NCI-H1417 treated with DMSO at 0.1 percent for 48 hours (cell line): ENCODE measurements around the gene HEG1.

Experiments used
- DNase-seq: peaks from one replicate; lab custom pipeline; 2025; lab: John Stamatoyannopoulos, UW

The HEG1 gene

GRCh38 chr3:125050488-125051090, 5.2 kb downstream of the HEG1 start:
- DNase-seq = no peak

GRCh38 chr3:125048282-125048681, 7.5 kb downstream of the HEG1 start:
- no peak for DNase-seq

- no peak for DNase-seq
These were observed 9.8 kb downstream of the HEG1 start for GRCh38 chr3:125045965-125046364.

- no peak for DNase-seq
These were observed 10.6 kb downstream of the HEG1 start for GRCh38 chr3:125045194-125045593.

- DNase-seq = no peak
These were observed 12.1 kb downstream of the HEG1 start for GRCh38 chr3:125043599-125044151.

GRCh38 chr3:125042725-125043406, 12.9 kb downstream of the HEG1 start:
- no peak for DNase-seq

GRCh38 chr3:125039131-125040100, 16.4 kb downstream of the HEG1 start:
- DNase-seq = no peak

- DNase-seq = no peak
These were observed 18.2 kb downstream of the HEG1 start for GRCh38 chr3:125037498-125038150.

GRCh38 chr3:125035217-125035616, 20.6 kb downstream of the HEG1 start:
- DNase-seq = no peak

GRCh38 chr3:125033616-125034015, 22.2 kb downstream of the HEG1 start:
- DNase-seq = no peak

- no peak for DNase-seq
These were observed 22.7 kb downstream of the HEG1 start for GRCh38 chr3:125033135-125033534.

GRCh38 chr3:125032683-125033082, 23.1 kb downstream of the HEG1 start:
- no peak for DNase-seq

GRCh38 chr3:125032100-125032643, 23.6 kb downstream of the HEG1 start:
- DNase-seq = no peak

- DNase-seq = no peak
These were observed 24.3 kb downstream of the HEG1 start for GRCh38 chr3:125031544-125031943.

GRCh38 chr3:125028657-125029056, 27.1 kb downstream of the HEG1 start:
- no peak for DNase-seq

- no peak for DNase-seq
These were observed 30.2 kb downstream of the HEG1 start for GRCh38 chr3:125025642-125026041.

GRCh38 chr3:125024817-125025216, 31.0 kb downstream of the HEG1 start:
- no peak for DNase-seq

GRCh38 chr3:125023833-125024555, 31.8 kb downstream of the HEG1 start:
- DNase-seq = no peak

- no peak for DNase-seq
These were observed 33.6 kb downstream of the HEG1 start for GRCh38 chr3:125022206-125022605.

- no peak for DNase-seq
These were observed 36.5 kb downstream of the HEG1 start for GRCh38 chr3:125019271-125019670.

- DNase-seq = no peak
These were observed 38.4 kb downstream of the HEG1 start for GRCh38 chr3:125017406-125017805.
